ENCODE data around the gene IHH. TPM values are rescaled to one million over a fixed set of nuclear protein-coding genes. Genes with fewer than 3 reads are reported as not detected.

IHH gene
- polyA plus RNA-seq (ENCODE audit: insufficient read length in 4 of 4): 1 to 10 TPM; 1.7 to 2.7 (median 1.8) TPM

DNA sequence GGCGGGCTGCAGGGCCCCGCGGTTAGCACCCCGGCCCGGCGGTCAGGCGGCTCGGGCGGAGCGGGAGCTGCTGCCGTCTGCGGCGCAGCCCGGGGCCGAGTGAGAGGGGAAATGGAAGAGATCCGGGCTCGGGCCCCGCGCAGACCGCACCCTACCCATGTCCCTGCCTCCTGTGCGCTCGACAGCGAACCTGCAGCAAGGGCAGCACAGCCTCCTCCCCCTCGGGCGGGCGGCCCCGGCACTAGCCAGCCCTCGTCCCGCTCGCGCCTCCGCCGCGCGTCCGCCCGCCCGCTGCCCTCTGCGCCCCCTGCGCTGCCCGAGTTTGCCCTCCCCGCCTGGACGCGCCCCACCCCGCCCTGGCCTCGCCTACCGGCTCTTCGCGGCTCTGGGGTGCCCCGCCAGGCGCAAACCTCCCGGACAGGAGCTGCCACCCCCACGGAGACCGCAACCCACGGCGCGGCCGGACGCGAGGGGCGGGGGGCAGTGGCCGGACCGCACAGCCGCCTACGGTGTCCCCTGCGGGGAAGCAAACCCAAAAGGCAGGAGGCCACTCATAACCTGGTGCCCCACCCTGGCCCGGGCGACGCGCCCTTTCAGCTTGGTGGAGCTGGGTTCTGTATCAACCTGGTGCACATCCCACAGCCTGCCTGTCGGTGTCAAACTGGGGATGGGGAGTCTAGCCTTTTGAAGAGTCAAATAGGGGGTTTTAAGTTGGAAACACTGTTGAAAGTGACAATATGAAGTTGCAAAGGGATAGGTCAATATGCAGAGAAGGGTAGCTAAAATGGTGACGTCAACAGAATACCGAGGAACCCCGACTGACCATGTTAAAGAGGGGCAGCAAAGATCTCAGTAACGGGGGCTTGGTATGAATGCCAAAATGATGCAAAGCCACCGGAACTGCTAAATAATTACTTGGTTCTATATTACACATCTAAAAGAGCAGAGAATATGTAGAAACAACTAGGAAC lies at the start of gene IHH:
Gene IHH, minus strand, starts transcription at position 101 of the 971 bp plus-strand sequence. CDS start 454 bp downstream, outside the sequence.
- DNase-seq (ENCODE audit: low read depth in 4 of 4, low spot score in 2 of 4): no peak

DNA sequence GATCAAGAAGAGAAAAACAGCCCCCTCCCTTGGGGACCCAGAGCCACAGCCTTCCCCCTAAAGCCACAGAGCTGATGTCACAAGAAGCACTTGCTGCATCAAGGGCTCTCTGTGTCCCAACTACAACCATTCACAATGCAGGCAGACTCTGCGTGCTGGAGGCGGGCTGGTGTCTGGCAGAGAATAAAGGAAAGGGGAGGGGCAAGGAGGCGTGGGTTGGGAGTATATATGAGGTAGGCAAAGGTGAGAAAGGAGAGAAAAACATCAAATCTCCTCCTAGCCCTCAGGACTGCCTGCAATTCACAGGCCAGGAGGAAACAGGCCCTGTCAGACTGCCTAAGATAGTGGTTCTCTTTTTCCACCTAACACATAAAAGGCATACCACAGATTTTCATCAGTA lies 48.8 kb upstream of the IHH start:
- no peak for DNase-seq (ENCODE audit: low read depth in 4 of 4, low spot score in 2 of 4)

DNA sequence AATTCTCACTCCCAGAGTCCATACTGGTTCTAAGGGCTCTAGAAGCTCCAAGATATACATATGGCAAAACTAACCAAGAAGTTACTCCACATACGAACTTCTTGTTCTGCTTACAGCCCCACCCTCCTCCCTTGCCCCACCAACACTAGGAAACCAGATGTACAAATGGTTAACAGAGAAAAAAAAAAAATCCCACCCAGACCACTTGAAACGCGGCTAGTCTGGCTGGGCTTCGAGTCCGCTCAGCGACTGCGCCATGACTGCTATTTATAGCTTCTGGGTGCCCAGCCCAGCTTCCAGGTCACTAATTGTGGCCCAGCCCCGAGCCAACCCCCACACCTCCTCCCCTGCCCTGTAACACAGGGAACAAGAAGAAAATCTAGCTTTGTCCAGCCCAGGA lies 47.0 kb upstream of the IHH start:
- no peak for DNase-seq (ENCODE audit: low read depth in 4 of 4, low spot score in 2 of 4)

DNA sequence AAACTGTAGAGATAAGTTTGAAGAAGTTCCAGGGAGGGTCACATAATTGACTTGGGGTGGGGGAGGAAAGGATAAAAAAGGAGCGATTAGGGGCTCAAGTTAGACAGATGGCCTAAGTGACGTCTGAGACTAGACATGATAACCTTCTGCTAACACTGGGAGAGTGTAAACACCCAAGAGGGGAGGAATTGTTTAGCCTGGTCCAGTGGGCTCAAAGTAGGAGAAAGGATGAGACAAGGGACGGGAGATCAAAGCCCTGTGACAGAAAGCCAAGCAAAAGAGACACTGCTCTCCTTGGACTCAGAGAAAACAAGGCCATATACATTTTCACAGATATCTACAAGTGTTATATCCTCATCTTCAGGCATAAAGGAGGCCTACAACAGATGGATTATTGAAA lies 45.5 kb upstream of the IHH start:
- no peak for DNase-seq (ENCODE audit: low read depth in 4 of 4, low spot score in 2 of 4)

DNA sequence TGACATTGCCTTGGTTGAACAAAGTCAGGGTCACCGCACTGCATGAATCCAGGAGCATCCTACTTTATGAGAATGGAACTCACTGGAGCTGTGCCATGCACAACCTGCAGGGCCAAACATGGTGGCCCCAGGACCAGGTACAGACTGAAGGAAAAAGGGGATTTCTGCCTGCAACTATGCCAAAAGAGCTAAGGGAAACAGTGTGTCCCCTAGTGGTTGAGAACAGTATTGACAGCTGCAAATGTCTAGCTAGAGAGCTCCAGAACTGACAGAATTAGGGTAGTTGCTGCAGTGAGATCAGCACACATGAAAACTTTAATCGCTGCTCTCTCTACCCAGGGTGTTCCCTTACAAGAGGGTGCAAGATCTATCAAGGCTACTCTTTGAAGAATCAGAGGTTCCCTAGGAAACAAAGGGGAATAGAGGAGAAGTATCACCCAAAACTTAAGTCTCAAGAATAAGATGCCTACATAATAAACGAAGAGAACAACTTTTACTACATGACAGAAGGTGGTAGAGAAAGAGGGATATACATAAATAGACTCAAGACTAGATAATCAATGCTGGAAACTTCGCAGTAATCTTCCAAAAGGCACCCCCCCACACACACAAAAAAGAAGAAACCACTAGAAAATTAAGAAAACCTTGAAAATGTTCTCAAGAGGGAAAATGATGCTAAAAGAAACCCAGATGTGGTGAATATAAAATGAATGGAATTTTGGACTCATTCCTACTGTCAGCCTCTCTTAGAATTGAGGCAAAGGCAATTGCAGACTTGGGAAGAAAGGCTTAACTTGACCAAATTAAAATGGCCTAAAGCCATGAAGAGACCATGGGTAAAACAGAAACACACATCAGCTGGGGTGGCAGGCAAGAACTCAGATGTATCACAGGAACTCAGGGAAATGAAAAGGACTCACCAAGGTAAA lies 43.6 kb upstream of the IHH start:
- DNase-seq (ENCODE audit: low read depth in 4 of 4, low spot score in 2 of 4): no peak

DNA sequence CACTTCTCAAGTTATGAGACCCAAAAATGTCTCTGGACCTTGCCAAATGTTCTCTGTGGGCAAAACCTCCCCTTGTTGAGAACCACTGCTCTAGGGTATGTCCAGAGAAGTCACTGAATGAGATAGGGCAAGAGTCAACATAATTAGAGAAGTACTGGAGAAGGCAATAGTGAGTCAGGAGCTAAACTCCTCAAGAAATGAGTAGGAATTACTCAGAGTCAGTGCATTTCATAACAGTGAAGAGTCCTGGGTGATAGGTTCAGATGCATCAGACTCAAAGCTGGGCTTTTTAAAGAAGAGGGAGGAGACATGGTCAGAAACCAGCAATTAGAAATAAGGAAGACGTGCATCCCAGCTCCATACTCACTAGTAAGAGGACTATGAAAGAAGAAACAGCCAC lies 38.6 kb upstream of the IHH start:
- no peak for DNase-seq (ENCODE audit: low read depth in 4 of 4, low spot score in 2 of 4)

DNA sequence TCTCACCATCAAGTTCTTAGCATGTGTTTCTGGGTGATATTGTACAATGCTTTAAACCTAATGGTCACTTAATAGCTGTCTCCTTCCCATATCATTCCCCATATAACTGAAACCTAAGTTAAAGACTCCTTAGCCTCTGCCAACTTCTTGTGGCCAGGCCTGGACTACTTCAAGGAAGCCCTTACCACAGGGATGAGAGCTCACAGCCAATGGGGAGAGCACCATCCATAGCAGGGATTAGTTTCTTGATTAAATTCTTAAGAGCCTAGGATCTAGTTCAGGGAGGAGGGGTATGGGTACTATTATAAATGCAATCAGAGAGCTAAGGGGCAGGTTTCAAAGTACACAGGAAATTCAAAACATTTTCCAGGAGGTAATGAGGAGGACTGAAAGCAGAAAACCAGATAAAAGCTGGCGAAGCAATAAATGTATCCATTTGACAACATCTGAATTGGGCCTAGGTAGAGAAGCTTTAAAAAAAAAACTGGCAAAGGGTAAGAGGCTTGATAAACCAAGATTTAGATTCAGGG lies 34.8 kb upstream of the IHH start:
- no peak for DNase-seq (ENCODE audit: low read depth in 4 of 4, low spot score in 2 of 4)

DNA sequence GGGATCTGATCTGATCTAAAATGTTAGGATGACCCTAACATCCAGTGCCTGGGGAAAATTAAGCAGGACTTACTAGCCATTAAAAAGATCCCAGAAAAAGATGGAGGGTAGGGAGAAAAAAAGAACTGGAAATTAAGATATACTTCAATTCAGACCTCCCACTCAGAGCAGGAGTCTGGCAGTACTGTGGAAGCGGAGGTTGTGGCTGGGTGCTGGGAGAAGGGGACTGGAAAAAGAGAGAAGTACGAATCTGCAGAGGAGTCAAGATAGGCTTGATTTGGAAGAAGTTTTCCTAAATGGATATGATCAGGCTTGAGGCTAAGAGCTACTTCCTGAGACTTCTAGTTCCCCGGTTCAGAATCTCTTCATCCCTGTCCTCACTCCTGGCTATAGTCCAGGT lies 33.5 kb upstream of the IHH start:
- no peak for DNase-seq (ENCODE audit: low read depth in 4 of 4, low spot score in 2 of 4)

DNA sequence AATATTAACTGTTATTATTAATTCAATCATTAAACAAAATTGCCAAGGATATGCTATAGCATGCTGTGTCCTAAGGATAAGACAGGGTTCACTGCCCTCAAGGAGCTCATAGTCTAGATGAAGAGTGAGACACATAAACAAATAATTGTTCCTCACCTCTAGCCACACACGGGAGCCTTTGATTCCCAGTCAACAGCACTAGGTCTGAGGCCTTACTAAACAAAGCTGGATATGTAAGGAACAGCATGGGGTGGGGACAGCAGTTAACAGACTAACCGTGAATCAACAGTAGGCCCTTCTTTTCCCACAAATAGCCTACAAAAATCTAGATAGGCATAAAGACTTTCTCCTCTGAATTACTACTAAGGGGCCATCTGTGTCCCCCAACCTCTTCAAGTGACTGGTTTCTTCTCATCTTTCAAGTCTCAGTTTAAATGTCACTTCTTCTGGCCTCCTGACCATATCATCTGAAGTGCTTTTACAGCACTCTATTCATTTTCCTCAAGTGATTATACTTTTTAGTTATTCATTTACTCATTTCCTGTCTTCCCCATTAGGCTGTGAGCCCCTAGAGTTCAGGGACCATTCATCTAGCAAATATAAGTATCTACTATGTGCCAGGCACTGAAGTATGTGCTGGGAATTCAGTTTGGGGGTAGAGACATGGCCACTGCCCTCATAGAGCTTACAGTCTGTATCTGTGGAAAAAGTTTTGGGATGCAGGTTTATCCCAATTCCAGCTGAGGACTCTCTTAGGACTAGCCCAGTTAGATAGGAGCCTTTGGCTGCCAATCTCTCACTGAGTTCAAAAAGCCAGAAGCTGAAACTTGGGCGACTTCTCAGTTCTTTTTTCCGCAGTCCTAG lies 29.9 kb upstream of the IHH start:
- DNase-seq (ENCODE audit: low read depth in 4 of 4, low spot score in 2 of 4): no peak

DNA sequence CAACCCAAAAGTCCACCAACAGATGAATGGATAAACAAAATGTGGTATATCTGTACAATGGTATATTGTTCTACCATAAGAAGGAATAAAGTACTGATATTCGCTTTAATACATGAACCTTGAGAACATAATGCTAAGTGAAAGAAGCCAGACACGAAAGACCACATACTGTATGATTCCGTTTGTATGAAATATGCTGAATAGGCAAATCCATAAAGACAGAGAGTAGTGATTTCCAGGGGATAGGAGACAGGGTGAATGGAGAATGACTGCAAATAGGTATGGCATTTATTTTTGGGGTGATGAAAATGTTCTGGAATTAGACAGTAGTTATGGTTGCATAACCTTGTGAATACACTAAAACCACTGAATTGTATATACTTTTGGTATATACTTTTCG lies 28.6 kb upstream of the IHH start:
- DNase-seq (ENCODE audit: low read depth in 4 of 4, low spot score in 2 of 4): no peak

DNA sequence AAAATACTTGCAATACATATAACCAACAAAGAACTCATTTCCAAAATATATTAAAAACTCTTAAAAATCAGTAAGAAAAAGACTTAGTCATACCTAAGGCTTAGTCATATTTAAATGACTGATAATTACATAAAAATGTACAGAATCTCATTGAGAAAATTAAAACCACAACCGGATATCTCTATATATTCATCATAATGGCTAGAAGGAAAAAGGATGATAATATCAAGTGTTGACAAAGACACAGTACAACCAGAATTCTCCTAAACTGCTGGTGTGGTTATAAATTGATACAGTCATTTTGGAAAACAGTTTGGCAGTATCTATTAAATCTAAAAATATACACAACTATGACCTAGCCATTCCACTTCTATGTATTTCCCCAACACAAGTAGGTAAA lies 27.1 kb upstream of the IHH start:
- no peak for DNase-seq (ENCODE audit: low read depth in 4 of 4, low spot score in 2 of 4)

DNA sequence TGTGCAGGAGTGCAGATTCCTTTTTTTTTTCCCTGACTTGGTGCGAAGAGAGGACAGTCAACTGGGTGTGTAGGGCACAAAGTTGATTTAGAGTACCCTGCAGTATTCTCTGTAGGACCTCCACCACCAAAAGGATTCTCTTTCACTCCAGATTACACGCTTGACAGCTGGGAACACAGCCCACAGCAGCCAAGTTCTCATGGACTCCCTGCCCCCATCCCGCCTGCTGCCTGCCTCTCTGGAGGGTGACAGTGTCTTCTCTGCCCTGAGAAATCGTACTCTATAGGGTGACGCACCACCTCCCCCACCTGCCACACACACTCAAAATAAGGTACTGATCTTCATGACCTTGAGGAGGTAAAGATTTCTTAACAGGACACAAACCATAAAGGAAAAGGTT lies 26.6 kb upstream of the IHH start:
- no peak for DNase-seq (ENCODE audit: low read depth in 4 of 4, low spot score in 2 of 4)

DNA sequence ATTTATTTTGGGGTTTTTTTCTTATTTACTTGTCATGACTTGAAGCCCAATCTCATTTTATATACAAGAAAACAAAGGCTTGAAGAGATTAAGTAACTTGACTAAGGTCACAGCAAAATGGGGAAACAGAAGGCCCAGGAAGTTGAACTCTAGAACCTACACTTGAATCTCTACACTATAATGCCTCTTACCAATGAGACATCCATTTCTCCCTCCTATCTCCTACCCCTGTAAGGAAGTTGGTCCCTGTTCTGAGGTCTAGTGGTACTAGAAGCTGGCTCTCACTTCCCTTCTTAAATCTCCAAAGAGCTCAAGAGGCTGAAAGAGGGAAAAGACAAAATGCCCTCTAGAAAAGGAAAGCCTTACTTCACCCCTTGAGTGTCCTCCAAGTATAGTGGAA lies 25.5 kb upstream of the IHH start:
- no peak for DNase-seq (ENCODE audit: low read depth in 4 of 4, low spot score in 2 of 4)

DNA sequence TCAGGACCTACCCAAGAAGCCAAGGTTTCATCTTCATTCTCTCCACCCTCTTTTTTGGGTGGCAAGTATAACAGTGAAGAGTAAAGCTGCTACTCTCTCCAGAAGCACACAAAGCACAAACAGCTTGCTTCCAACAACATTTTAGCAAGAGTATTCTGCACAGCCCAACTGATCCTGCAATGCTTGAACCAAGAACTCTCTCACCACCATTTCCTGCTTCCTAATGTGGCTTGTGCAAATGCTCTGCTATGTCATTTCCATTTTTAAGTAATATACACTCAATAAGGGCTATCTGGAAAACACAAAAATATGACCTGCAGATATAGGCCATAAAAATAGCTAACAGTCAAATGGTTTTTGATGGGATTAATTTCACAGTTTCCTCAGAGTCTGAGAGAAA lies 24.1 kb upstream of the IHH start:
- DNase-seq (ENCODE audit: low read depth in 4 of 4, low spot score in 2 of 4): no peak

DNA sequence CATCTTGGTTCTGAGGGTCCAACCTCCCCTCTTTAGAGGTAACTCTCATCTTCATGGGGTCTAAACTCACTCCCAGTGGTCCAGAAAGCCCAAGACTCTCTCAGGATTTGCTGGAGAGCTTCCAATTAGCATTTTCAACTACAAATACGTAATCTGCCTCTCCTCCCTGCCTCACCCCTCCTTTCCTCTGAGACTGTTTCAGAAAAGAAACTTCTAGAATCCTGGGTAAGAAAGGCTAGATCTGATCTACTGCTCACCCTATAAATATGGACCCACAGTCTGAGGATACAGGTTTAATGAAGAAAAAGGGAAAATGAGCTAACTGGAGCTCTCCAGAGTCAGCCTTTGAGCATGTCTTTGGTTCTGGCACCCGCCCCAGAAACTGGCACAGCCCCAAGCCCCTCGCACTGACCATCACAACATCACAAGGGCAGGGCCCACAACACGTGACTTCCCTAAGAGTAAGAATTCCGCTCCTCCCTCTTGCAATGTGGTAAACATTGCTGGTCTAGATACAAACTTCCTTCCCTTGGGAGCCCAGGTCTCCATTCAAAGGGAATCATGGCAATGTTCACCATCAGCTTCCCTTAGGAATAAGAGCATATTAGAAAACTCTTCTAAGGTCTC lies 21.7 kb upstream of the IHH start:
- DNase-seq (ENCODE audit: low read depth in 4 of 4, low spot score in 2 of 4): no peak

DNA sequence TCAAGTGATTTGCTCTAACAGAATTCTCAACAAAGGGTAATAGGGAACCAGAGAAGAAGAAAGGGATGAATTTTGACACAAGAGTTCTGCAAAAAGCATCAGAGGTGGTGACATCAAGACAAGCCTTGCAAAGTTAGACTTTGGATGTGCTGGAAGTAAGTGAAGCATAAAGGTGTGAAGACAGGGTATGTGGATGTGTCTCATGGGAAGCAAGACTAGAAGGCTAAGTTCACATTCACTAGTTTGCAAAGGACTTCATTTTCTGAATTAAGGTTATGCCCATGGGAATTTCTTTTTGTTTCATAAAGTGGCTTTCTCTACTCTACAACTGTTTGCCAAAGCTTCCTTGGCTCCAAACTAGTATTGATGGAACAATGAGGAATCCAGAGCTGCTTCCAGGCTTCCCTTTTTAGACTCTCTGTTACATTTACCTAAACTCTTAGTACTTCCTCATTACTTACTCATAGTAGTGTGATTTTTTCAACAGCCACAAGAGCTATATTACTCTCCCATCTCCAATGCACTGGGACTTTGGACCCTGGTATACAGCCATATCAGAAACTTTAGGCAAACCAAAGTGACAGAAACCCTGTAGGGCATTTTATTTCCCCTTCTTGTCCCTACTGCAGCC lies 21.1 kb upstream of the IHH start:
- DNase-seq (ENCODE audit: low read depth in 4 of 4, low spot score in 2 of 4): no peak

DNA sequence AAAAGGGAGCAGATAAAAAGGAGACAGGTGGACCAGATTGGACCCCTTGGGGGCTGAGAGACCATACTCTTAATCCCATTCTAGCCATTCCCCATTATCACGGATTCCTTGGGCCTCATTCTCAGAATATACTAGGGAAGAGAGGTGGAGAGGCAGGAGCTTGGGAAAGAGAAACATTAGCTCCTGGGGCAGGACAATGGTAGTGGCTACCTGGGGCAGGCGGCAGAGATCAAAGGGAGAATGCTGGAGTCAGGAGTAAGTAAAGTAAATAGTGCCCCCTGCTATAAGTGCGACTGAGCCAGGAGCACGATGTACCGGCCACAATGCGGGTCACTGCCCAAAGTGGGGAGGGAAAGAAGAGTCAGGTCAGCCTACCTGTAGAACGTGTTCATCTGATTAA lies 20.4 kb upstream of the IHH start:
- no peak for DNase-seq (ENCODE audit: low read depth in 4 of 4, low spot score in 2 of 4)

DNA sequence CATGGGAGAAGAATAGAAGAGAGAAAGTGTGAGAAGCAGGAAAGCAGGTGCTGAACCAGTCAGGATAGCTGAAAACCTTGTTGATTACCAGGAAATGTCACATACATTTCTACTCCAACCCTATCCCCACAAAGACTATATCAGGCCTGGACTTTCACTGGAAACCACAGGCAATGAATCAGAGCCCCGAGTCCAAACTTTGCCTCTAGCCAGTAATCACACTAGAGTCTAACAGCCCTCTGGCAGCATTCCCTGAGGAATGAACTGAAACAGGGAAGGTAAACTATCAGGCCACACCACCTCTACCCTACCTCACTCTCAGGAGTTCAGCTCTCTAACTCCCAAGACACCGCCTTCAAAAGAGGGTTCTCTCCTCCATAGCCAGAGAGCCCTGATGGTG lies 18.7 kb upstream of the IHH start:
- no peak for DNase-seq (ENCODE audit: low read depth in 4 of 4, low spot score in 2 of 4)

DNA sequence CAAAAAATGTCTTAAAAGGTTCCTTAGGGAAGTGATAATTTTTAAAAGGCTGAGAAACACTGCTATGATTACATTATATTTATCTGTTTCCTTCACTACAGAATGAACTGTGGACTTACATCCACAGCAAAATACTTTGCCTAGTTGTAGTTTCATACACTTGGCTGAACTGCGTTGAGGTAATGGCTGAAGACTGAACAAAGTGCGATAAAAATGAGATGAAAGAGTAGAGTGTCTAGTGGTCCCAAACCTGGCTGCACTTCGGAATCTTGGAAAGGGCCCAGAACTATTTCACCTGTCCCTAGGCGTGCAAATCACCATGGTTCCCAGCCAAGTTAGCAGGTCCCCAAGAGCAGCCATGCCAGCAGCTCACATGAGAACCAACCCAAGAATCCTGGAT lies 18.2 kb upstream of the IHH start:
- DNase-seq (ENCODE audit: low read depth in 4 of 4, low spot score in 2 of 4): no peak
